ENCODE measurements around the gene JCAD.
"Not testable (repeated sequence)": the region's sequence is repeated elsewhere in the genome, so short reads cannot be mapped to it uniquely, and the experiment has no call there.

JCAD gene

DNA sequence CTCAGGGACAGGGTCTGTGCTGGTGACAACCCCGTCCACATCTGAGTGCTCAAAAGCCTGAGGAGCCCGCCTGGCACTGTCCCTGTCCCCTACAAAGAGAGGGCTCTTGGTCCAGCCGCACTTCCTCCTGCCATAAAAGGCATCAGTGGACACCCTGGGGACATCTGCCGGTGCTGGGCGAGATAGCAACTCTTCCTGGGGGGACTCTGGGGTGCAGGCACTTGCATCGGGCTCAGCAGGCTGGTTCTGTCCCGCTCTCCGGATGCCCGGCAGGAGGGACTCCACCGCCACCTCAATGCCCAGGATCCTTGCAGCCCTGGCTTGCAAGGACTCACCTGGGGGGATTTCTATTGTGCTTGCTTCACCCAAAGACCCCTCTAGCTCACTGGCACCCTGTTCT lies 32.8 kb downstream of the JCAD start:
- DNase-seq (ENCODE audit: low spot score), result no peak

DNA sequence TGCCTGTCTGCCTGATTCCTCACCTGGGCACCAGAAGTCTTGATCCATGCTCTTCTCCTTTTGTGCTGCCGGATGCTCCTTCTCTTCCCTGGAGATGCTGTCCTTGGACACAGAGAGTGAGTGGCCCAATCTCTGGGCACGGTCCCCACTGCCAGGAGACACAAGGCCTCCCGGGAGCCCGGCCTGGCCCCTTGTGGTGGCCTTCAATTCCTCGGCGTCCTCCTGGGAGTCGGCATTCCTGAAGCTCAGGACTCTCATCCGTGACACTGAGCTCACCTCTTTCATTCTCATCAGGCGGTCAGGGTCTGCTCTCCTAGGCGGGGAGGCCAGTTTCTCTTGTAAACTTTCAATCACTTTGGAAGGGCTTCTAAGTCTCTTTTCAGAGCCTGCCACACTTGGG lies 33.3 kb downstream of the JCAD start:
- DNase-seq (ENCODE audit: low spot score), result no peak

DNA sequence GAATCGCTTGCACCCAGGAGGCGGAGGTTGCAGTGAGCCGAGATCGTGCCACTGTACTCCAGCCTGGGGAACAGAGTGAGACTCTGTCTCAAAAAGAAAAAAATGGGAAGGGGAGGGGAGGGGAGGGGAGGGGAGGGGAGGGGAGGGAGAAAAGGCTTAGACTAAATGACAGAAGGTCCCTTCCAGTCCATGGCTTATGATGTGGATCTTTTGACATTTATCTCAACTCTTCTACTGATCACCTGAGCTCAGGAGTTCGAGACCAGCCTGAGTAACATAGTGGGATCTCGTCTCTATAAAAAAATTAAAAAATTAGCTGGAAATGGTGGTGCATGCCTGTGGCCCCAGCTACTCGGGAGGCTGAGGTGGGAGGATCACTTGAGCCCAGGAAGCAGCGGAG lies 34.0 kb downstream of the JCAD start:
- not testable (repeated sequence) for DNase-seq (ENCODE audit: low spot score)

DNA sequence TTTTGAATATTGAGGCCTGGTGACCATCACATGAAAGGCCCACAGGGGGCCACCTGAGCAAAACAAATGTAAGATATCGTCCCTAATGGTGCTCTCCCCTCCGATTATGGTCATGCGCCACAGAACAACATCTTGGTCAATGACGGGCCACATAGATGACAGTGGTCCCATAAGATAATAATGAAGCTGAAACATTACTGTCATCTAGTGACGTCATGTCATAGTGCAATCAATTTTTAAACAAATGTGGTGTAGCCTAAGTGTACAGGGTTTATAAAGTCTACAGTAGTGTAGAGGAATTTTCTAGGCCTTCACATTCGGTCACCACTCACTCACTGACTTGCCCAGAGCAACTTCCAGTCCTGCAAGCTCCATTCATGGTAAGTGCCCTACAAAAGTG lies 36.8 kb downstream of the JCAD start:
- DNase-seq (ENCODE audit: low spot score), result no peak

DNA sequence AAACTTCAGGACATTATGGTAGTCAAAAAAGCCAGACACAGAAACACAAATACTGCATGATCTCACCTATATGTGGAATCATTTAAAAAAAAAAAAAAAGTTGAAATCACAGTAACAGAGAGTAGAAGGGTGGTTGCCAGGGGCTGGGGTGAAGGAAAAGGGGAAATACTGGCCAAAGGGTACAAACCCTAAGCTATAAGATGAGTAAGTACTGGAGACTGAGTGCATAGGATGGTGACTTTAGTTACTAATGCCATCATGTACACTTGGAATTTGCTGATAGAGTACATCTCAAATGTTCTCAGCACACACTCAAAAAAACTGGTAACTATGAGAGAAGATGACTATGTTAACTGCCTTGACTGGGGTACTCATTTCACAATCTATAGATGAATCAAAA lies 39.9 kb downstream of the JCAD start:
- no peak for DNase-seq (ENCODE audit: low spot score)

DNA sequence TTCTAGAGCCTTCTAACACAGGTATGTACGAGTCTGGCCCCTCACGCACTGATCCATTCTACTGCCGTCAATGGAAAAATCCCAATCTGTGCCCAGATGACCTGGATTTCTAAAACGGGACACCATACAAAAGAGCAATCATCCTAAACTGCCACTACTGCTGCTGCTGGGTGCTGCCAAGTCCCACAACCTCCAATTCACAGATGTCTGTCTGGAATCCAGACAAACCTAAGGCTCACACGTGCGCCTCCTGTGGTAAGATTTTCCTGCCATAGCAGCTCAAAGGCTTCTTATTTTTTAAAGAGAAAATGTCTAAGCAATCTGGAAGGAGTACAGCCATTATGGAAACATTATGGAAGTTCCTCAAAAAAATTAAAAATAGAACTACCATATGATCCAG lies 40.9 kb downstream of the JCAD start:
- DNase-seq (ENCODE audit: low spot score), result no peak

DNA sequence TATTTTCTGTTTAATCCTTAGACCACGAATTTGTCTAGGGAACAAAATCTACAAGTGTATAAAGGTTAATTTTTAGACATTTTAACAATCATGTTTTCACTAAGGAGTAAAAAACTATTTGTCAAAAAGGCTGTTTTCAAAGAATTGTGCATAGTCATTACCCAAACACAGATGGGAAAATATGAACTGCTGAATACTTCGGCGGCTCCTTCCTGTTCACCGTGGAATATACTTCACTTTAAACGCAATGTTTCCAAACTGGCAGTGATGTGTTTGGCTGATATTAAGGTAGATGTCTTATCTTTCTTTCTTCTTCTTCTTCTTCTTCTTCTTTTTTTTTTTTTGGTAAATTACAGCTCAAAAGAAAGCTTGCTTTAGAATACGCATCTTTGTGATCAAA lies 41.4 kb downstream of the JCAD start:
- no peak for DNase-seq (ENCODE audit: low spot score)

DNA sequence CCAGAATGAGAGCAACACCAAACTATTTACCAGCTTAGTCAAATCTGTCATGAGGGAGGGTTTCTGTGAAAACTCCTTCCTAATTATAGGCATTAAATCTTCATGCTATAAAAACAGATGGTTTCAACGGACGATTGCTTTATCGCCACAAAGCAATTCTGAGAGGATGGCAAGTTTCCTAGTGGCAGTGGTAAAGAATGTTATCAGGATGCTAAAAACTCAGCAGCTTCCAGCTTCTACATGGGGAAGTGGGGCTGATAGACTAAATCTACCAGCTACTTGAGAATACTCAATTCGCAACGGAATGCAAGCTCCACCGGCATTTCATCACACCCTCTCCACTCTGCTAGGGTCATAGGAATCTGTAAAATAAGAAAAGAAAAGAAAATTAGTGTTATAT lies 41.8 kb downstream of the JCAD start:
- DNase-seq (ENCODE audit: low spot score), result no peak

DNA sequence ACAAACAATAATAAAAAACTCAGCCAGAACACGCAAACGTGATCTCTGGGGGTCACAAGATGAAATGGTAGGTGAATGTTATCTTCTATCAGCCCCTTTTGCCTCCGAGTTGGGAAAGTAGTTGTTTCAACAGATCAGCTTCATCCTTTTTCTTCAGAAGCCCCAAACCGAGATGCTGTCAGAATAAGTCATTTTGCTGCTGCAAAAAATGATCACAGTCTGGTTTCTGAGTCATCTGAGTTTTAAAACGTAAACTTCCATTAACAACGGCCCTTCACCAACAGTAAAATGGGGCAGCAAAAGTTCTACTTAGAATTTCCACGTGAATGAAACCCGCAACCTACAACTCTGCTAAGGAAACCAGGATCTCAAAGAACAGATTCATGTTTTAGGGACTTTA lies 44.9 kb downstream of the JCAD start:
- no peak for DNase-seq (ENCODE audit: low spot score)

DNA sequence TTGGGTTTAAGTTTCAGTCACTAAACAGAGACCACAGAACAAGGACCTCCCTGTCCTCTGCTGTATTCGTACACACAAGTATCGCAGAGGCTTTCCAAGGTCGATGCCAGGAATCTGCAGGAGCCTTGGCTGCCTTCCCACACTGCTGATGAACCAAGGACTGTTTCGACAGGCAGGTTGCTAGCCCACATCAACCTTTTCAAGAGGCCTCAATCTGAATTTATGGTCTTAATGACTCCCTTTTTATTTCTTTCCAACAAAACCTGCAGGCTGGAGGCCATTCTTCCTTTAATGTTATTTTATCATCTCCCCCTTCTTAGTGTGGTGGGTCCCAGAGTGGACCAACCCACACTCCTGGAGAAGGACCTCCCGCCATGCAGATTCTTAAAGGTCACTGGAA lies 45.6 kb downstream of the JCAD start:
- DNase-seq (ENCODE audit: low spot score), result no peak

DNA sequence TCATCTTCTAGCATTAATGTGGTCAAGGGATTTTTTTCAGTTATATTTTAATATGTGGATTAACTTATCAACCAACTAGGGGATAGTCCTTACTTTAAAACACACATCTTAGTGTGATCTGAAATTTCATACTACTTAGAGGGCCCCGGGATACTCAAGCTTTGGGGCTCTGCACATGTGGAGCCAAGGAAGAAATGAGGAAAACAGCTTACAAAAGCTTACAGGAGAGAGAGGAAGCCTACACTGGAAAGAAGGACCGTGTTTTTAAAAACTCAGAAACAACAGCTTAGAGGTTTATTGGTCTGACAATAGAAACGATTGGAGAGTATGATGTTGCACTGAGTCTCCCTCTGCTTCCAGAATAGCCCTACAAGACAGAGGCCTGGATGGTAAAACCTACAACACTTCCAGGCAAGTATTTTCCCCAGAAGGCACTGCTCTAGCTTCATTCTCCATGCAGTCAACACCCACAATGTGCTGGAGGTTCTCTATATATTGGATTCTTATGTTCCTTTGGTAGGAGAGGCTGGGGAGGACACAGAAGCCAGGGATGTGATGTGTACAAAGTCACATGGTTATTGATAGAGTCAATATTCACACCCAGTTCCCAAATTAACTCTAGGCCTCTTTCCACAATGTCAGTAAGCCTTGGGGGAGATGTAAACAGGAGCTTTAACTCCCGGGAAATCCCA lies 47.3 kb downstream of the JCAD start:
- no peak for DNase-seq (ENCODE audit: low spot score)

DNA sequence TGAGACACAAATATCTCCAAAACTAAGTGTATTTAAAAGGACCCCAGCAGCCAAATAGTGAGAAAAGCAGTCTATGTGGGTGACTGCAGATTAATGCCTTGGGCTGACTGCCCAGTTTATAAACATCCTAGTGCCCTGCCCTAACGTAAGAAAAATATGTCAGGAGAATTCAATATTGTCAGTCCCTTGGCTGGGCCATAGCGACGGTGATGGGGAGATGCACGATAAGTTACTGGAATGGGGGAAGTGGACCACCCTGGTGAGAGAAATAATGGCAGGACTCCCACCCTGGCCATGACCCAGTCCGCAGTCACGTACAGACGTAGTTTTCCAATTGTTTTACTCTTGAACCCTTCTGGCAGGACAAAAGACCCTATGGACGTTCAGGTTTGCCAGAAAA lies 48.0 kb downstream of the JCAD start:
- DNase-seq (ENCODE audit: low spot score), result no peak

DNA sequence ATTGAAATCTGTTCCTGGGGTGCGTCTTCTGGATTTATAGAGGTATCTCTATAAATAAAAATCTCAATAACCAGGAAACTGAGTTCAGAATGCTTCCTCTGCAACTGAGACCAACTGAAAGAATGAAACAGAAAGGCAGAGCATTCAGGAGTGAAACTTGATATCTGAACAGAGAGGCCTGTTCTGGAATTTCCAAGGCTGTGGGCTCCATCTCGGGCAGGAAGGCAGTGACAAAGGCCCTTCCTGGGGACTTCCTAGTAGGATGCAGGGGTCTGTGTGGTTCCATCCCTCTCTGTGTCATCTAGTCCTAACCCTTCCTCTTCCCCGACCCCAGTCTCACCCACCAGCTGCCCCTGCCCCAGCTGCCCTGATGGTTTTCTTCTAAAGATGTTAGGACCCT lies 52.0 kb downstream of the JCAD start:
- DNase-seq (ENCODE audit: low spot score), result no peak

DNA sequence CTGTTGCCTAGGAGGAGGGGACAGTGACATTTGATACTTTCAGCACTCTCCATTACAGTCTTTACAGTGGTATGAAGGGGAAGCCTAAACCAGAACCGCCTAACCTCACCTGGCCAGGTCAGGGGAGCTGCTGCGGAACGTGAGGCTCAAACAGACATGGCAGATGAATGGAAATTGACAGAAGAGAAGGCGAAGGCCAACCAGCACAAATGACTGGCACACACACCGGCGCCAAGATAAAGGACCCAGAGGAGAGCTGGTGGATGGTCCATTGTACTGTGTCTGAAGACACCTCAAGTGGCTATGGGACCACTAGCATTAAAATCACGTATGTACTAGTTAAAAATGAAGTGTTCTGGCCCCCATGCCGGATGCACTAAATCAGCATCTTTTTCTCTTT lies 53.0 kb downstream of the JCAD start:
- DNase-seq (ENCODE audit: low spot score), result no peak

DNA sequence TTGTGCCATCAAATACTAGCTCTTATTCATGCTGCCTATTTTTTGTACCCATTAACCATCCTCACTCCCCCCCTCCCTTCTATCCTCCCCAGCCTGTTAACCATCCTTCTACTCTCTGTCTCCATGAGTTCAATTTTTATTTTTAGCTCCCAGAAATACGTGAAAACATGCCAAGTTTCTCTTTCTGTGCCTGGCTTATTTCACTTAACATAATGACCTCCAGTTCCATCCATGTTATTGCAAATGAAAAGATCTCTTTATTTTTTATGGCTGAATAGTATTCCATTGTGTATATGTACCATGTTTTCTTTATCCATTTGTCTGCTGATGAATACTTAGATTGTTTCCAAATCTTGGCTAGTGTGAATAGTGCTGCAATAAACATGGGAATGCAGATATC lies 54.3 kb downstream of the JCAD start:
- not testable (repeated sequence) for DNase-seq (ENCODE audit: low spot score)

DNA sequence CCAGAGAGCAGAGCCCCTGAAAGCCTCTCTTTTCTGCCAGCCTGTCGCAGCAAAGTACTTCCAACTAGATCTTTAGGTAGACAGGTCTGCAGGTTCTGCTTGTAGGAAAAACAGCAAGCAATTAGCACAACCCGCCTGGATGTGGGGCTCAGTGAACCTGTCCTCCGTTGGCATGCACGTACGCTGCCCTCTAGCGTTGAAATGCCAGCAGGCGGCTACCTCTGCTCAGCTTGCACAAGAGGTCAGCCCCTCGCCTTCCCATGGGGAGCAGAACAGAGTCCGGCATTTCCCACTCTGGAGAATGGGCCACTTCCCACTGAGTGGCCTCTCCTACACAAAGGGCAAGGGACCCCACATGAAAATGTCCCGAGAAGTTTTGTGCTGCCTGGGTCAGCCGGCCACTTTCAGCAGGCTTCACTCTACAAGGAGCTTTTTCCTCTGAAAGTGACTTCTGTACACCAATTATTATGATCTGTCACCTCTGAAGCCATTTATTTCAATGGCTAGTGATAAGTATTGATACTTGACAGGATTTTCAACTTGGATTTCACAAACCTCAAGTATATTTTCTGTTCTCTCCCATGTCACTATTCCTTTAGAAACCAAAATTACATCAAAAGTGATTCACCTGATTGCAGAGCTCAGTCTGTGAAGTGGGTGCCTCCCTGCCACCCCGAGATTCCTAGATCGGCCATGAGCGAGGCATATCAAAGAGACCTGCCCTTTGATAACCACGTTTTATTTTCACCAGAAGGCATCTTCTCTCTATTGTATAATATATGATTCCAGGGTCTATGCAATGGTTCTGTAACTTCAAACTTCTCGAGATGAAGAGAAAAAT lies 56.7 kb downstream of the JCAD start:
- peak; percentile 70 for DNase-seq (ENCODE audit: low spot score)

DNA sequence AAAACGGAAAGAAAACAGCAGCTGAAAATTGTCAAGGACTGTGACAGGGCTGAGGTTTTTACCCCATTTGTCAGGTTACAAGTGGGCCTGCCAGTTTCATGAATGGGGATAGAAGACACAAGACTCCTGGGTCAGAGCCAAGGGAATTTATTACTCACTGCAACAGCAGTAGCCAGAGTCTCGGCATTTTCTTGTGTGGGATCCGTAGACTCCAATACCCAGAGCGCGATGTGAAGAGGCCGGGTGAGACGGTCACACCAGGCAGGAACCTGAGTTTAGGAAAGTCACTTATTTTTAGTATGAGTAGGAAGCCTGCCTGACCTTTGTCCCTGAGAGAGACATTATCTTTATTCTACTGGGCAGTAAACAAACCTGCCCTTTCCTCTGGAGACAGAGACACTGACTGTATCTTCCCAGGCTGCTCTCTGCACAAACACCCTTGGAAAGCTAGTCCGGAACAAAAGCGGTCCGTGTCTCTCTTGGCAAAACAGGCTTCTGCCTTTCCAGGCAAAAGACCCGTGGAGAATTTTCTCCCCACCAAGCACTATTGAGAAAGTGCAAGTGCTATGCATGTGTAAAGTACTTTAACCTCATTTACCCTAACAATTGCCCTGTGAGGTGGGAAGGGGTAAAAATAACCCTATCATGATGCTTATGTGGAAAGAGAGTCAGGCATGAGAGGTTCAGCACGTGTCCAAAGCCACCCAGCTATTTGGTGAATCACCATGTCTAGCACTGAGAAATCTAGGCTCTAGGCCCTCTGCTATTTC lies 58.4 kb downstream of the JCAD start:
- DNase-seq (ENCODE audit: low spot score), result peak; percentile 86

DNA sequence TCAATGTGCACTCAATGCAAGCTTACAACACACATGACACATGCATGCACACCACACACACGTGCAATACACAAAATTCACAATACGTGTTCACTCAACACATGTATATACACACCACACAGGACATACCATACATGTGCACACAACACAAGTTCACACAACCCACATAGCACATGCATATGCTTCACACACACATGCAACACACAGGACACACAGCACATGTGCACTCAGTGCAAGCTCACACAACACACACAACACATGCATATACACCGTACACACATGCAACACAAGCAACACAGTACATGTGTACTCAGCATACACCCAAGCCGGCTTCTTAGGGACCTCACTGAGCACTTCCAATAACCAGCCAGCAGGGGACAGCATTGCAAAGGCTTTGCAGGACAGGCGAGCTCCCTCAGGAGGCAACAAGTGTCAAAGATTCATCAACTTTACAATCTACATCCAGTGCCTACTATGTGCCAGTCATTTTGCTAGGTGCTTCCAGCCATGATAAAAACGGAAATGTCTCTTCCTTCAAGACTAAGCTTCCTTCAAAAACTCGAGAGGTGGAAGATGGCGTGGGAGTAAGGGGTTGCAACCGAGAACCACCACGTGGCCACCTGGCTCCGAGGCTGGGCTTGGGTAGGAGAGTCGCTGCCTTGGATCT lies 61.1 kb downstream of the JCAD start:
- peak; percentile 80 for DNase-seq (ENCODE audit: low spot score)

DNA sequence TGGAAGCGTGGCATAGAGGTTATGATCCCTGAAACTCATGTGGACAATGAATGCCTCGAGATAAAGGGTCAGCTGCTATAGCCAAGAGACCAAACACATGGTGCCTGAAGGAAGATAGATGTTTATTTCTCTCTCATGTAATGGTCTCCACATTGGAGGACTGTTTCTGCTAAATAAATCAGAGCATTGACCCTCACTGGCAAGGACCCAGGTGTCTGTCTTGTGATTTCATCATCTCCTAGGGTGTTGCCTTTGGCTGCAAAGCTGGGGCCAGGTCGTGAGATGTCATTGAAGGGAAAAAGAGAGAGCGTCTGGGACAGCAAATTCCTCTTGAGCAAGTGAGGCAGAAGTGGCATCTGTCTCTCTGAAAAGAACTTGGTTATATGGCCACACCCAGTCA lies 64.6 kb downstream of the JCAD start:
- DNase-seq (ENCODE audit: low spot score), result no peak

DNA sequence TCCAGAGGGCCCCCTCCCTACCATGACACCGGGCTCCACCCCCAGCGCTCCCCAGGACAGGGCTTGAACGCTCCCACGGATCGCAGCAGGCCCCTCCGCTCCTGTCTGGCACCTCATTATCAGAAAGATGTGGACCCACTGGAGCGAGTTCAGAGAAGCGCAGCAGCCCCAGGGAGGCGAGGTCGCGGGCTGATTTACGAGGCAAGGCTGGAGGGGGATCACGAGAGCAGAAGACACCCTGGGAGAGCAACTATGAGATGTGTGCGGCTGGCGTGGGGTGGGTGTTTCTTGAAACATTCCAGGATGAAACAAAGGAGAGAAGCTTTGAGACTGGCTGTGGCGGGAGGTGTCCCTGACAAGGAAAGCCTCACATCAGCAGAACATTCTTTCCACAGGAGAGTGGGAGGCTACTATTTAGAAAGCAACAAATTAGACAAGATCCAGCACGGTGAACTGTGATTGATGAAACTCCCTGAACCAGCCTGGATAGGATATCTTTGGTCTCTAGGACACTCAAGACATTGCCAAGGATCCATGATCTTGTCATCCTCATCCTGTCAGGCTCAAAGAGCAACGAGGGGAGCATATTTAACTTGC lies 66.0 kb downstream of the JCAD start:
- DNase-seq (ENCODE audit: low spot score), result no peak

DNA sequence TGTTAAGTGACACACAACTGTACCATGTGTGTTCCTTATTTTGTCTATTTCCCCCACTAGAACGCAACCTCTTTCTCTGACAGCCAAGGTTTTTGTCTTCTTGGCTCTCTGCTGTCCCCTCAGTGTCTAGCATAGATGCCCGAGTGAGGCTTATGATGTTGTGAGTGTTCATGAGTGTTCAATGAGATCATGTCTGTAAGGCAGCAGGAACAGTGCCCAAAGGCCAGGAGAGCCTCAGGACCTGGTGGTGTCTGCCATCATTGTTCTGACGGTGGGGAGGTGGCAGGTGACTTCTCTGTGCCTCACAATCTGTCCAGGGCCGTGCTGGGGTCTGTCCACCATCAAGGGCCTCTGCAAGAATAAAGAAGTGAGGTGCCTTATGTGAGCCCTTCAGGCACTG lies 66.5 kb downstream of the JCAD start:
- no peak for DNase-seq (ENCODE audit: low spot score)

DNA sequence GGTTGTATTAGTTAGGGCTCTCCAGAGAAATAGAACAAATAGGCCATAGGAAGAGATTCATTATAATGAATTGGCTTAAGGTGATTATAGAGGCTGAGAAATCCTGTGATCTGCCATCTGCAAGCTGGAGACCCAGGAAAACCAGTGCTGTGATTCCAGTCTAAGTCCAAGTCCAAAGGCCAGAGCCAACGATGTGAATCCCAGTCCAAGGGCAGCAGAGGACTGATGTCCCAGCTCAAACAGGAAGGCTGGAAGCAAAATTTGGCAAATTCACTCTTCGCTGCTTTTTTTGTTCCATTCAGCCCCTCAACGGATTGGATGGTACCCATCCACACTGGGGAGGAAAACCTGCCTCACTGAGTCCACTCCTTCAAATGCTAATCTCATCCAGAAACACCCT lies 68.0 kb downstream of the JCAD start:
- DNase-seq (ENCODE audit: low spot score), result no peak

Measured in AG08395 (cell line).